BJ (cell line): ENCODE measurements around the gene HOXC11. TPM values are rescaled to one million over a fixed set of nuclear protein-coding genes. Genes with fewer than 3 reads are reported as not detected.

Source experiments
- CTCF ChIA-PET: fragments of 350-600 bp; formaldehyde crosslinking; extraction: SDS; loops from one replicate; lab custom pipeline; 2021; ENCODE audit warnings: antibody characterized with exemption, inconsistent platforms; lab: Yijun Ruan, JAX
- POLR2A ChIA-PET: fragments of 300-600 bp; sonication (Branson Sonifier 250); formaldehyde crosslinking; extraction: SDS; loops from one replicate; lab custom pipeline; 2021; ENCODE audit warnings: antibody characterized with exemption; lab: Charles Lee
- DNase-seq: peaks from one replicate; pipeline ENCODE4 v3.0.0-alpha.2; 2011; ENCODE audit warnings: low read depth
- H3K27me3 ChIP-seq: 2 replicates; pipeline ENCODE4 v1.6.0; 2011; ENCODE audit warnings: low read length; ENCODE audit not compliant: control insufficient read depth, insufficient read depth
- H3K36me3 ChIP-seq: 2 replicates; pipeline ENCODE4 v1.5.1; 2011; ENCODE audit warnings: low read length; ENCODE audit not compliant: control insufficient read depth, insufficient read depth
- H3K4me3 ChIP-seq: 2 replicates; pipeline ENCODE4 v1.5.1; 2011; ENCODE audit warnings: low read depth, mild to moderate bottlenecking, control low read depth, low read length
- polyA plus RNA-seq: library from polyadenylated mRNA; depleted of rRNA; stranded (reverse); fragments of >200 nt; gene quantifications from 2 replicates; pipeline ENCODE4 v1.2.3, GENCODE V29; 2011
- TF ChIP-seq, protein P1 (sequence below): IDR thresholded peaks from 2 replicates; pipeline ENCODE4 v1.5.1; 2011; ENCODE audit warnings: low read depth, mild to moderate bottlenecking, control low read depth, inconsistent platforms, low read length, moderate library complexity; ENCODE audit not compliant: insufficient read depth

The HOXC11 gene
- polyA plus RNA-seq, 1 experiment = 4.9 TPM

DNA sequence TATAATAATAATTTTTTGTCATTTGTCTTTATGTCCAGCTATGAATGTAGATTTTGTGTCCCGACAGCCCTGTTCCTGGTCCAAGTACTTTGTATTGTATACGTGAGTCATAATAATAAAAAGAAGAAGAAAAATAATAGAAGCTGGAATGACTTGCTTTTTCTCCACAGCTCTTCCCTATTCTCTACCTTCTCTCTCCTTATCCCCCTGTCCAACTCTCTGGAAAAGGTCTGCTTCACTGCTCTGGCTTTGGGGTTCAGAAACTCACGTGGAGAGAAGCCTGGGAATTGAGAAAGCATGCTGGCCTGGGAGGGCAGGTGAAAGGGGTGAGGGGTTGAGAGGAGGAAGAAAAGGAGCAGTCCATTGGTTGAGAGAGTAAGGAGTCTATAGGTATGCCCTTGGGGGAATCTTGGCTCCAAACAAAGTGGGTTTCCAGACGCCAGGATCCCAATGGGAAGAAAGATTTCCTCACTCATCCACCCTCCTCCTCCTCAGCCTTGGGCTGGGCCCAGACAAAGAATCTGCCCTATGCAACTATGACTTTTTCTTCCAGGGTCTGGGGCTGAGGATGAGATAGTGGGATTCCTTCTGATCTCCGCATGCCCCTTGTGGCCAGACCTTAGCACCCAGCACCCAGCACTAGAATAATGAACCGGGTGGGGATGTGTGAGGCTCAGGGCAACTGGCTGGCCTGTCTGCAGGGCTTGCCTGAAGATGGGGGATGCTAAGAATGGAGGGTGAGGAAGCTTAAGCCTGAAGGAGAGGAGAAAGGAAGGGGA, 39.9 kb downstream of the HOXC11 start:
- no peak for DNase-seq
- ChIA-PET POLR2A (interaction anchor here (0.5 kb wide), 1 partner anchor 179 kb away, joined by 7 read pairs; no protein-coding TSS in a partner anchor), CTCF (interaction anchor here (0.7 to 16.8 kb wide), 10 partner anchors 15 to 196 kb away, joined by 3 to 213 read pairs (median 6); partner anchors contain the start of genes HOXC10 and HOXC5)
- Histone ChIP-seq H3K4me3 (no peak overlapping the region), H3K36me3 (no peaks in the 10 kb centered on the region), H3K27me3 (peaks cover 27% of the 10 kb centered on the region)
- TF ChIP-seq, protein P1, sequence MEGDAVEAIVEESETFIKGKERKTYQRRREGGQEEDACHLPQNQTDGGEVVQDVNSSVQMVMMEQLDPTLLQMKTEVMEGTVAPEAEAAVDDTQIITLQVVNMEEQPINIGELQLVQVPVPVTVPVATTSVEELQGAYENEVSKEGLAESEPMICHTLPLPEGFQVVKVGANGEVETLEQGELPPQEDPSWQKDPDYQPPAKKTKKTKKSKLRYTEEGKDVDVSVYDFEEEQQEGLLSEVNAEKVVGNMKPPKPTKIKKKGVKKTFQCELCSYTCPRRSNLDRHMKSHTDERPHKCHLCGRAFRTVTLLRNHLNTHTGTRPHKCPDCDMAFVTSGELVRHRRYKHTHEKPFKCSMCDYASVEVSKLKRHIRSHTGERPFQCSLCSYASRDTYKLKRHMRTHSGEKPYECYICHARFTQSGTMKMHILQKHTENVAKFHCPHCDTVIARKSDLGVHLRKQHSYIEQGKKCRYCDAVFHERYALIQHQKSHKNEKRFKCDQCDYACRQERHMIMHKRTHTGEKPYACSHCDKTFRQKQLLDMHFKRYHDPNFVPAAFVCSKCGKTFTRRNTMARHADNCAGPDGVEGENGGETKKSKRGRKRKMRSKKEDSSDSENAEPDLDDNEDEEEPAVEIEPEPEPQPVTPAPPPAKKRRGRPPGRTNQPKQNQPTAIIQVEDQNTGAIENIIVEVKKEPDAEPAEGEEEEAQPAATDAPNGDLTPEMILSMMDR = no peak

DNA sequence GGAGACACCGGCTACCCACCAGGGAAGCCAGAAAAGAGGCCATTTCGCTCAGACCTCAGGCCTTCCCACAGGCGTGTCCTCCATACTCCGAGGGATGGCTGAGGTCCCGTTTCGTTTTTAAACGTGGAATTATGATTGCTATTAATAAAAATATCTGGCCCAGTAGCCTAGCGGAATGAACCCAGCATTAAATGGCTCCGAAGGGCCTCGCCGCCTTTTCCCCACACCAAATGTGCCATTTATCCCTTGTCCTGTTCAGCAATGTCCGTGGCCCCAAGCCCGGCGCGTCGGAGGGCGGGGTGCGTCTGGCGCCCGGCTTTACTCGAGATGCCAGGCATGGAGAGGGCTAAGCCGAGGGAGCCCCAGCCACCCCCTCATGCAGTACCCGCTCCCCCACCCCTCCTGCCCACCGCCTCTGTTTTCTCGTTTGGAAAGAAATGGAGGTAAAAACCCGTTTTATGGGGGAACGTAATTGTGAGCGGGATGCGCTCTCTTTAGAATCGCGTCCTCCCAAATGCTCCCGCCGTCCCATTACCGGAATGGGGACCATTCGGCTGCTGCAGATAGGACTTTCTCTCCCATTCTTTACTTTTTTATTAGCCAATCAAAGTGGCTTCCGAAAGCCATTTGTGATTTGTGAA, 41.6 kb downstream of the HOXC11 start:
- ChIA-PET POLR2A (no interaction called here), CTCF (interaction anchor here (0.9 to 16.8 kb wide), 5 partner anchors 10 to 193 kb away, joined by 3 to 200 read pairs (median 6); partner anchors contain the start of gene HOXC5)
- DNase-seq = no peak
- H3K27me3 ChIP-seq = peaks cover 23% of the 10 kb centered on the region
- TF ChIP-seq, protein P1 = no peak
- H3K4me3 ChIP-seq = no peak overlapping the region
- no peaks in the 10 kb centered on the region for H3K36me3 ChIP-seq

DNA sequence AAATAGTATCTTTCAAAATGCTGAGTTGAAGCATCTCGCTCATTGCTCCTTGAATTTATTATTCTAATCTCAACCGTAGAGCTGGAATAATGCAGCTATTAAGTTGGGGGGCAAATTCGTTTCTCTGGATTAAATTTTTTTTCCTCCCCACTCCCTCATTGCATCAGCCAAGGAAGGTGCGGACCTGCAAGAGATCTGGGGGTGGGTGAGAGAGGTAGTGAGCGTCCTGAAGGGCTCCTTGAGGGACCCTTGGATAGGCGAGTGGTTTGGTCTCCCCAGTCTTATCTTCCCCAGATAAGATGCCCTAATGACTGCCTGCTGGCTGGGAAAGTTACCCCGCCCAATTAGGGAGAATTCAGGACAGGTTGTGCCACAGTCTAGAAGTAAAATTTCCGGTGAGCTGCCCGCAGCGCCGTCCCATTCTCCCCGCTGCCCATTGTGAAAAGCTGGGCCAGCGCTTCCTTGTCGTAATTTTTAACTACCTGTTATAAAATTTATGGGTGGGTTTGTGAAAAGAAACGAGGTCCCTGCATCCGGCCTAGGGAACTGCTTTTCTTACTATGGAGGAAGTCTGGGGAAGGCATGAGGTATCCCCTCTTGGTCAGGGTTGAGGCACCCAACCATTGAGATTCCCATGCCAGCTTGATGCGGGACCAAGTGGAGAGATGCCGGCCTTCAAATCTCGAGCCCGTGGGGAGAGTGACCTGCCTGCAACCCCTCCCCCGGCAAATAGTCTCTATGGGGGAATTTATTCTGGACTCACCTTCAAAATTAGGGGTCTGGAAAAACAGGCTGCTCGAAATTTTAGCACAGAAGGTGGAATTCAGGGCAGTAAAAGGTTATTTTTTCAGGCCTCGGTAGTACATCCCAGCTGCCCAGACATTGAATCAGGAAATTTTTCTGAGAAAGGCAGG, 42.3 kb downstream of the HOXC11 start:
- POLR2A ChIA-PET = no interaction called here
- Histone ChIP-seq H3K27me3 (peaks cover 17% of the 10 kb centered on the region), H3K36me3 (no peaks in the 10 kb centered on the region), H3K4me3 (no peak overlapping the region)
- no peak for DNase-seq
- CTCF ChIA-PET = interaction anchor here (0.9 to 2.9 kb wide), 4 partner anchors 11 to 186 kb away, joined by 3 to 18 read pairs (median 7); no protein-coding TSS in a partner anchor
- TF ChIP-seq, protein P1 = no peak

DNA sequence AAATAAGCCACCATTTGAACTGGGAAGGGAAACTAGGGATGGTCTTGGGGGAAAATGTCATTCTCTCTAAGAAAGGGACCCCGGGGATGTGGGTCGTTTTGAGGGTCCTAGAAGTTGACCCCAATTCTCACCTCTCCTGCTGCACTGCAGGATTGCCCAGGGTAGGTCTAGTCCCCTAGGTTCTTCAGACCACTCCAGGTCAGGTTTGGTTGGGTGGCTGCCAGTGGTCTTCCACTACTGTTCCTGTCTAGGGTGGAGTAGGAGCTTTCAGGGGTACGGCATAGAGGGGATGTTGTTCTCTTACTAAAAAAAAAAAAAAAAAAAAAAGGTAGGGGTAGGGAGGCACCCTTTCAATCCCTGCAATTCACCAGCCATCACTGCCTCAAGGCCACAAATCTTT, 43.1 kb downstream of the HOXC11 start:
- no peak for DNase-seq
- ChIA-PET POLR2A (no interaction called here), CTCF (interaction anchor here (1.5 to 2.9 kb wide), 7 partner anchors 10 to 199 kb away, joined by 4 to 22 read pairs (median 12); partner anchors contain the start of genes HOXC8 and HOXC9)
- TF ChIP-seq, protein P1 = no peak
- Histone ChIP-seq H3K27me3 (peaks cover 13% of the 10 kb centered on the region), H3K36me3 (no peaks in the 10 kb centered on the region), H3K4me3 (peak overlapping the region; percentile 35)
